ENCODE results near the gene SEMA3C.
A peak's percentile ranks its signal among the peaks of the same experiment; 100 is the strongest.

SEMA3C gene

DNA sequence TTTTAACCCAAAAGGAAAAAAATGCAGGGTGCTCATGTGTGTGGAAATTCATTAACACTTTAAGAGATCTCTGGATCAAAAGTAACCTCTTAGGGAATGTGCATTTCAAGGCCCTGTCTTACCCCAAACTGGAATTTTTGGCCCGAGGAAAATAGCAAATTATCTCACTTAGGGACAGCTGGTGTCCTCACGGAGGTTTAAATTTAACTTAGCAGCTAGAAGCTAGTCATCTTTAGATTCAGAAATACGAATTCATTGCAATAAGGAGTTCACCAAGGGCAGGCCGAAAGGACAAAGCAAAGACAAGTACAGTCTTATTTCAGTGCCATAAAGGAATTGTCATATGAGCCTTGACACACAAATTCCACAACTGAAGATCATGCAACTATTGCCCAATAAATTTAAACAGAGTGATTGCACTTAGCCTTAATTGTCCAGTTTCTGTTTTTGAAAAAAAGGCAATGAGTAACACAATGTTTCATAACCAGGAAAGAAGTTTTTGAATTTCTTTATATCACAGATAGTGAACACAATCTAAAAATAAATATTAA lies 22.4 kb upstream of the SEMA3C start:
- TF ChIP-seq FOXM1 (IDR thresholded peaks at IDR 0.05; ENCODE audit: borderline replicate concordance, low read depth) (peak; percentile 54; the same call in 1 of the 2 replicates), CEBPB (IDR thresholded peaks at IDR 0.05) (peak; percentile 87), EP300 (IDR thresholded peaks at IDR 0.05; ENCODE audit: borderline replicate concordance) (peak; percentile 33; the same call in 1 of the 2 replicates), EGR1 (IDR thresholded peaks at IDR 0.05) (no peak), YY1 (IDR thresholded peaks at IDR 0.05; ENCODE audit: low read depth) (no peak), TEAD4 (IDR thresholded peaks at IDR 0.05) (peak; percentile 49)
- TF ChIP-seq, protein P1, sequence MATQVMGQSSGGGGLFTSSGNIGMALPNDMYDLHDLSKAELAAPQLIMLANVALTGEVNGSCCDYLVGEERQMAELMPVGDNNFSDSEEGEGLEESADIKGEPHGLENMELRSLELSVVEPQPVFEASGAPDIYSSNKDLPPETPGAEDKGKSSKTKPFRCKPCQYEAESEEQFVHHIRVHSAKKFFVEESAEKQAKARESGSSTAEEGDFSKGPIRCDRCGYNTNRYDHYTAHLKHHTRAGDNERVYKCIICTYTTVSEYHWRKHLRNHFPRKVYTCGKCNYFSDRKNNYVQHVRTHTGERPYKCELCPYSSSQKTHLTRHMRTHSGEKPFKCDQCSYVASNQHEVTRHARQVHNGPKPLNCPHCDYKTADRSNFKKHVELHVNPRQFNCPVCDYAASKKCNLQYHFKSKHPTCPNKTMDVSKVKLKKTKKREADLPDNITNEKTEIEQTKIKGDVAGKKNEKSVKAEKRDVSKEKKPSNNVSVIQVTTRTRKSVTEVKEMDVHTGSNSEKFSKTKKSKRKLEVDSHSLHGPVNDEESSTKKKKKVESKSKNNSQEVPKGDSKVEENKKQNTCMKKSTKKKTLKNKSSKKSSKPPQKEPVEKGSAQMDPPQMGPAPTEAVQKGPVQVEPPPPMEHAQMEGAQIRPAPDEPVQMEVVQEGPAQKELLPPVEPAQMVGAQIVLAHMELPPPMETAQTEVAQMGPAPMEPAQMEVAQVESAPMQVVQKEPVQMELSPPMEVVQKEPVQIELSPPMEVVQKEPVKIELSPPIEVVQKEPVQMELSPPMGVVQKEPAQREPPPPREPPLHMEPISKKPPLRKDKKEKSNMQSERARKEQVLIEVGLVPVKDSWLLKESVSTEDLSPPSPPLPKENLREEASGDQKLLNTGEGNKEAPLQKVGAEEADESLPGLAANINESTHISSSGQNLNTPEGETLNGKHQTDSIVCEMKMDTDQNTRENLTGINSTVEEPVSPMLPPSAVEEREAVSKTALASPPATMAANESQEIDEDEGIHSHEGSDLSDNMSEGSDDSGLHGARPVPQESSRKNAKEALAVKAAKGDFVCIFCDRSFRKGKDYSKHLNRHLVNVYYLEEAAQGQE (IDR thresholded peaks at IDR 0.05; ENCODE audit: low read depth), result no peak

- TF ChIP-seq EP300 (IDR thresholded peaks at IDR 0.05; ENCODE audit: borderline replicate concordance), result peak; percentile 89
- TF ChIP-seq, protein P1 (IDR thresholded peaks at IDR 0.05; ENCODE audit: low read depth), result no peak
- peak; percentile 80 for TF ChIP-seq TCF12 (IDR thresholded peaks at IDR 0.05; ENCODE audit: low read depth)
- TF ChIP-seq, protein P2, sequence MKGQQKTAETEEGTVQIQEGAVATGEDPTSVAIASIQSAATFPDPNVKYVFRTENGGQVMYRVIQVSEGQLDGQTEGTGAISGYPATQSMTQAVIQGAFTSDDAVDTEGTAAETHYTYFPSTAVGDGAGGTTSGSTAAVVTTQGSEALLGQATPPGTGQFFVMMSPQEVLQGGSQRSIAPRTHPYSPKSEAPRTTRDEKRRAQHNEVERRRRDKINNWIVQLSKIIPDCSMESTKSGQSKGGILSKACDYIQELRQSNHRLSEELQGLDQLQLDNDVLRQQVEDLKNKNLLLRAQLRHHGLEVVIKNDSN (IDR thresholded peaks at IDR 0.05), result no peak
- TF ChIP-seq YY1 (IDR thresholded peaks at IDR 0.05; ENCODE audit: low read depth), result no peak
- TF ChIP-seq NFIC (IDR thresholded peaks at IDR 0.05), result peak; percentile 82
- peak; percentile 76; the same call in 1 of the 2 replicates for TF ChIP-seq FOXM1 (IDR thresholded peaks at IDR 0.05; ENCODE audit: borderline replicate concordance, low read depth)
- TF ChIP-seq CEBPB (IDR thresholded peaks at IDR 0.05), result no peak
- TF ChIP-seq TEAD4 (IDR thresholded peaks at IDR 0.05), result peak; percentile 79
Observed at GRCh38 chr7:80940539-80941207, 21.8 kb upstream of the SEMA3C start.

DNA sequence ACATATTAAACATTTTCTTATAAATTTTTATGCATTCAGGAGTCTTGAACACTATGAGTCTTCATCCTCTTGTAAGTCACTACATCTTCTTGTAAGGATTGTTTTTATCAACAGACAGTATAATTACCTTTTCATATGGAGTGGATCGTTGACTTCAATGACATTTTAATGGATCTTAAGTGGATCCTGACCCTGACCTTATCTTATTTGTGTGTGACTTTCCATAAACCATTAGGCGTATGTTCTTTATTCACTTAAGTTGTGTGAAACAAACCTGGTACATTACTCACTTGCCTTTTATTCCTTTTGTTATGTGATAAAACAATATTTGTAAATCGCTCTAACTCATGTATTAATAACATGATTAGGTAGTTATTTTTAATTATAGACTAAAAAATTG lies 18.5 kb upstream of the SEMA3C start:
- TF ChIP-seq, protein P2 (IDR thresholded peaks at IDR 0.05), result no peak
- no peak for TF ChIP-seq RAD21 (IDR thresholded peaks at IDR 0.05; ENCODE audit: low read depth)
- TF ChIP-seq ZBTB7A (IDR thresholded peaks at IDR 0.05; ENCODE audit: low read depth), result no peak
- TF ChIP-seq, protein P1 (IDR thresholded peaks at IDR 0.05; ENCODE audit: low read depth), result no peak

DNA sequence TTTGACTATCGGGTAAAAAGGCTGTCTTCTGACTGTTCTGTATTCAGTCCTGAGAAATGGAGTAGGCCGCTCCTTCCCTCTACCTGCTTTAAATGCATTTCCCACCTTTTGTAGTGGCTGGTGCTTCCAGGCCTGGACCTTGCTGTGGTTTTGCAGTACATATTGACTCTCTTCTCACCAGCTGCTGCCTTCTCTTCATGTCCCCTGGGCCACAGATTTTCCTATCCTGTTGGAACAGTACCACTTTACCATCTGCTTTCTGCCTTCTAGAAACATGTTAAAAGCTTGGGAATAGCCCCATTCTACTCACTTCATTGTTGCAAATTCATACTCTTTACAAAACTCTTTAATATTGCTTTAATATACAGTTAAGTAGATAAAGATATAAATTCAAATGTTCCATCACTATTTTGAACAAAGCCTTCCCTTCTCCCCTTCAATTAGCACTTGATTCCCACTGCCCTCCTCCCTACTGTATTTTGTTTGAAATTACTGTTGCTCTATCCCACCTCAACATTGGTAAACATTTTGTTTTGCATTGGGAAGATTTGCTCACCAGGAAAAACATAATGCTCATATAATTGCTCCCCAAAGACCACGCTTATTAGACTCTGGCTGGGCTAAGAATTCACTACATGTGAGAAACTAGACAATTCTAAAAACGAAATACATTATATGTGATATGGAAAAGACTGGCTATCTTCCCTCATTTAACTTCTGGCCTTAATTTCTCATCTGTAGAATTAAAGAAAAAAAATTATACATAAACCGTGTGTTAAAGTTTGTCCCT lies 17.3 kb upstream of the SEMA3C start:
- no peak for TF ChIP-seq RAD21 (IDR thresholded peaks at IDR 0.05; ENCODE audit: low read depth)
- no peak for TF ChIP-seq CEBPB (IDR thresholded peaks at IDR 0.05)
- no peak for TF ChIP-seq NFIC (IDR thresholded peaks at IDR 0.05)
- TF ChIP-seq, protein P3, sequence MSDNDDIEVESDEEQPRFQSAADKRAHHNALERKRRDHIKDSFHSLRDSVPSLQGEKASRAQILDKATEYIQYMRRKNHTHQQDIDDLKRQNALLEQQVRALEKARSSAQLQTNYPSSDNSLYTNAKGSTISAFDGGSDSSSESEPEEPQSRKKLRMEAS (IDR thresholded peaks at IDR 0.05), result no peak
- no peak for TF ChIP-seq EGR1 (IDR thresholded peaks at IDR 0.05)
- TF ChIP-seq, protein P2 (IDR thresholded peaks at IDR 0.05), result no peak
- TF ChIP-seq CREB1 (IDR thresholded peaks at IDR 0.05; ENCODE audit: low read depth), result no peak
- no peak for TF ChIP-seq YY1 (IDR thresholded peaks at IDR 0.05; ENCODE audit: low read depth)
- TF ChIP-seq TCF12 (IDR thresholded peaks at IDR 0.05; ENCODE audit: low read depth), result no peak
- TF ChIP-seq ZBTB7A (IDR thresholded peaks at IDR 0.05; ENCODE audit: low read depth), result no peak
- no peak for TF ChIP-seq TEAD4 (IDR thresholded peaks at IDR 0.05)
- TF ChIP-seq TAF1 (IDR thresholded peaks at IDR 0.05; ENCODE audit: low read depth), result no peak
- TF ChIP-seq, protein P1 (IDR thresholded peaks at IDR 0.05; ENCODE audit: low read depth), result no peak
- no peak for TF ChIP-seq EP300 (IDR thresholded peaks at IDR 0.05; ENCODE audit: borderline replicate concordance)
- TF ChIP-seq FOXM1 (IDR thresholded peaks at IDR 0.05; ENCODE audit: borderline replicate concordance, low read depth), result no peak

Data from Ishikawa (cell line).